GM19455 (cell line): ENCODE measurements around the gene GALNT10.

ENCODE experiments used
- ATAC-seq: cut with Tn5 transposase; IDR thresholded peaks from one replicate; pipeline ENCODE4 v1.9.1; 2021; ENCODE audit not compliant: unreplicated experiment

Gene GALNT10

GRCh38 chr5:154421868-154422267 is 231.3 kb downstream of the GALNT10 start:
- no peak for ATAC-seq

GRCh38 chr5:154422298-154422697 is 231.8 kb downstream of the GALNT10 start:
- no peak for ATAC-seq

- ATAC-seq: no peak
These were observed 237.7 kb downstream of the GALNT10 start for GRCh38 chr5:154428208-154428607.

DNA sequence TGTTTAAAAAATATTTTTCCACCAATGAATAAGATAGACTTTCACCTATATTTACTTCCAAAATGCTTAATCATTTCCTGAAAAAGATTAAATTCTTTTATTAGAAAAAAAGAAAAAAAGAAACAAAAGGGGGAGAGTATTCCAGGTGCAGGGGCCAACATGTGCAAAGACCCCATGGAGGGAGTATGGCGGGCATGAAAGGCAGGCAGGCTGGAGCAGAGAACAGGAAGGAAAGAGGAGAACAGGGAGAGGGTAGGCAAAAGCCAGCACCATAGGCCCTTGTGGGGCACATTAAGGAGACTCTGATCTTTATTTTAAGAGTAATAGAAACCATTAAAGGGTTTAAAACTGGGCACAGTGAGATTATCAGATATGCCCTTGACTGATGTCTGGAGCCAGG is 238.8 kb downstream of the GALNT10 start:
- no peak for ATAC-seq

DNA sequence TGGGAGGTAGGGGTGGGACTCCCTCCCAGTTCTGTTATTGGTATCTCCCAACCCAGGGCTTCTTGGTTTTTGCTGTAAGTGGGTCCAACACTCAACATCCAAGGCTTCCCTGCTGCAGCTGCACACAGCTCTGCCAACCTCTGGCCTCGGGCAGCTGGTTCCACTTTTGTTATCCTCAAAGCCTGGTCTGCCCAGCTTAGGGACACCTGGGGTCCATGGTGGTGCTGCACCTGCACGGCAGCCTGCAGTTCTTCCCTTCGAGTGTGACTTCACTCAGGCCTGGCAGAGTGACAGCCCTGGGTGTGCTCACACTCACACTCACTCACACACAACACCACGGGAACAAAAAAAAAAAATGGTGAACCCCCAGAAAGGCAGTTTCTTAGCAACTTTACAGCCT is 239.9 kb downstream of the GALNT10 start:
- no peak for ATAC-seq

DNA sequence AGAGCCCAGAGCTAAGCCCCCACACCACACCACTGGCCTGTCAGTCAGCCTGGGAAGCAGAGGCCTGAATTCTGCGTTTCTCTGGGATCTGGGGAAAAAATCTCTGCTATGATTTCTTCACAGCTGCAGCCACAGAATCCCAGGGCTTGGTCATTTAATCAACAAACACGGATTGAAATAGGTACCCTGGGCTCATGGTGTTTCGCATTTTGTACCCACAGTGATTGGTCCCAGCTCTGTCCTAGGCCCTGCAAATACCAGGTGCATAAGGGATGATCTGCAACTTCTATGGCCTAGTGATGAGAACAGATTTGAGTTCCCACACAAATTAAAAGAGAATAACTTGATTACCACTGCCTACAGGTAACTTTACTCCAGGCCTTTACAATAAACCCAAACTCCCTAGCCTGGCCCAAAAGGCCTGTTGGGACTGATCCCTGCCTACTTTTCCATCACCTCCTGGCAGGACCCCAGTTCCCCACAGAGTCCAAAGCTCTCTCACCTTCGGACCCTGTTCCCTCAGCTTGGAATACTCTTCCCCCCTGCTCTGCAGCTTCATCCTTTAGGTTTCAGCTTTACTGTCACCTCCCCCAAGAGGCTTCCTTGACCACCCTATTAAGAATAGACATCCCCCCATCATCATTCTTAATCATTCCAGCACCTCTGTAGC is 240.6 kb downstream of the GALNT10 start:
- ATAC-seq: no peak

GRCh38 chr5:154435226-154435625 is 244.7 kb downstream of the GALNT10 start:
- no peak for ATAC-seq

DNA sequence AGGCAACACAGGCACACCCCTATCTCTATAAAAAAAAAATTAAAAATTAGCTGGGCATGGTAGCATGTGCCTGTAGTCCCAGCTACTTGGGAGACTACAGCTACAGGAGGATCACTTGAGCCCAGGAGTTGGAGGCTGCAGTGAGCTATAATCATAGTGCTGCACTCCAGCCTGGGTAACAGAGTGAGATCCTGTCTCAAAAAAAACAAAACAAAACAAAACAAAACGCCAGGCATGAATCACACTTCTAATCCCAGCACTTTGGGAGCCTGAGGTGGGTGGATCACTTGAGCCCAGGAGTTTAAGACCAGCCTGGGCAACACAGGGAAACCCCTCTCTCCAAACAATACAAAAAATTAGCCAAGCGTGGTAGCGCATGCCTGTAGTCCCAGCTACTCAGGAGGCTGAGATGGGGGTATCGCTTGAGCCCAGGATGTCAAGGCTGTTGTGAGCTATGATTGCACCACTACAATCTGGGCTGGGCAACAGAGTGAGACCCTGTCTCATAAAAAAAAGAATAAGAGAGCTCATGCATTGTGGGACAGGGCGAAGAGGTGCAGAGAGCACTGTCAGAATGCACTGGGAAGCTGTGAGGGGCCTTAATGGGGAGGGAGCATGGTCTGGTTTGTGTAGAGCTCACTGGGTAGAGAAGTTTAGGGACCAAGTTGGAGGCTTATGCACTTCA is 246.9 kb downstream of the GALNT10 start:
- ATAC-seq: no peak

GRCh38 chr5:154440540-154440939 is 250.0 kb downstream of the GALNT10 start:
- ATAC-seq: no peak

DNA sequence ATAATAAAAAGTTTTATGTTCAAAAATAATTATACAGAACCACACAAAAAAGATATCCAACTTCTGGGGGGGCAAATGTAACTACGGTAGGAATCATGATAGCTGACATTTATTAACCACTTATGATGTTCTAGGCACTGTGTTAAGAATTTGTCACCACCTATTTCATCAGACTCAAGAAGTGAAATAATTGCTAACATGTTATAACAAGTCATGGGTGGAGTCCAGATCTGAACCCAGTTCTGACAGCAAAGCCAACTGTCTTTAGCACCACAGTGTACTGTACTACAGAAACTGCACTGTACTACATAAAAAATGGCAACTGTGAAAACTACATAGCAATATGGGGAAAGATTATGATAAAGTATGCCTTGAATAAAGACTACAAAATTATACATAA is 252.3 kb downstream of the GALNT10 start:
- ATAC-seq: no peak

DNA sequence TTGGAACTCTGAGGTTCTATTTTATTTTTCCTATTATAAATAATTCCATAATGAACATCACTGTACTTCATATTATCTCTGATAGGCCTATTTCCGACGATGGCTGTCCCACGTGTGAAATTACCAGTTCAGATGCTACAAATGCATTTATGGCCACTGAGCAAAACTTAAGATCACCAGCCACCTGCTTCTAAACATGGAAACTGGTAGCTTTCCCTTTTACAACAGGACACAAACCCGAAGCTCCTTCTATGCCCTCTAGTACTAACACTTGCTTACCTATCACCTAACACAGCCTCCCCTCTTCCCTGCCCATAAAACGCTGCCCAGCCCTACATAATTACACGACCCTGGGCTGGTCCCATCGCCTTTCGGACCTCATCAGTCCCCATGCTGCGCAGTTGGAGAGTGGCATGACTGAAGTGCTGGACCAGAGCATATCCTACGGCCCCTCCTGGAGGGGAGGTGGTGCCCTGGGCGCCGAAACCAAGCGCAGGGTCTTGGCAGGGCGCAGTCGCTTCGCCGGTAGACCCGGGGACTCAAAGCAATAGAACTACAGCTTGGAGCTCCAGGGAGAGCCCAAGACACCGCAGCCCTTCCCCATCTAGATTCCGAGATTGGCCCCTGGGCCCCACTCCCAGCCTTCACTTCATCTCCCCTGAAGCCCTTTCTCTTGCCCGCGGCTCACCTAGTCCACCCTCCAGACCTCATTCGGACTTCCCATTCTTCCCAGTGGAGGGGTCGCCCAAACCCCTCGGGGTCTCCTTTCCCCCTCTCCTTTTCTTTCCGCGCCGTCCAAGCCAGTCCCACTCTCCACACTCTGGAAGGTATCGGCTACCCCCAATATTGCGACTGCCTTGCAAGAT is 254.3 kb downstream of the GALNT10 start:
- ATAC-seq: no peak

DNA sequence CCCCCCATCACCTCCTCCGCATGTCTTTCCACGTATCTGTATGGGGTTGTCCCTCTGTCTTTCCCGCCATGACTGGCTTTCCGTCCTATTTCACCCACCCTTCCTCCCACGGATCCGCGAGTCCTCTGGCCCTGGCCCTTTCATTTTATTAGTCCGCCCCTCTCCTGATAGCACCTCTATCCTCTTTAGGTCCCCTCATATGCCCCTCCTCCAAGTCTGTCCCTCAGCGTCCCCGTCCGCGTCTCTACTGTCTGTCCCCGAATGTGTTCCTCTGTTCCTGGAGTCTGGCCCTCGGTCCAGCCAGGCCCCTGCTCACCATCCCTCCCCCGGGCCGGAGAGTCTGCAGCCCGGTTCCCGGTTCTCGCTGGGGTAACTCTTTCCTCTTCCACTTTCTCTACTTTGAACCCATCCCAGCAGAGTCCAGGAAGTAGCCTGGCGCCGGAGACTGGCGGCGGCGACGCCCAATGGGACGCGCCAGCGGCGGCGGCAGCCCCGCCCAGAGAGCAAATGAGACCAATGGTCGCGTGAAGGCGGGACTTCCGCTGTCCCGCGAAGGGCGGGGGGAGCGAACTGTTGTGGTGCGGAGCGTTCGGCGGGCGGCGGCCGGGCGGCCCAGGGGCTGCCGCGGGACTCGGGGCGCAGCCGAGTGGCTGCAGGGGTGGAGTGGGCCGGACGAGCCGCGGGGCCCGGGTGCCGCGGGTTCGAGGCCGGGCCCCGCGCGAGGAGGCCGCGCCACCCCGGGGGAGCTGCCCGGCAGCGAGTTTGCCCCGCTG is 255.1 kb downstream of the GALNT10 start, which contains the start of gene SAP30L:
SAP30L (plus strand) TSS at position 576 of the 773 bp plus-strand sequence. CDS start 608 bp downstream, outside the sequence.
- peak; percentile 92 for ATAC-seq

- ATAC-seq: peak; percentile 27
These were observed 255.9 kb downstream of the GALNT10 start for GRCh38 chr5:154446195-154447088.

DNA sequence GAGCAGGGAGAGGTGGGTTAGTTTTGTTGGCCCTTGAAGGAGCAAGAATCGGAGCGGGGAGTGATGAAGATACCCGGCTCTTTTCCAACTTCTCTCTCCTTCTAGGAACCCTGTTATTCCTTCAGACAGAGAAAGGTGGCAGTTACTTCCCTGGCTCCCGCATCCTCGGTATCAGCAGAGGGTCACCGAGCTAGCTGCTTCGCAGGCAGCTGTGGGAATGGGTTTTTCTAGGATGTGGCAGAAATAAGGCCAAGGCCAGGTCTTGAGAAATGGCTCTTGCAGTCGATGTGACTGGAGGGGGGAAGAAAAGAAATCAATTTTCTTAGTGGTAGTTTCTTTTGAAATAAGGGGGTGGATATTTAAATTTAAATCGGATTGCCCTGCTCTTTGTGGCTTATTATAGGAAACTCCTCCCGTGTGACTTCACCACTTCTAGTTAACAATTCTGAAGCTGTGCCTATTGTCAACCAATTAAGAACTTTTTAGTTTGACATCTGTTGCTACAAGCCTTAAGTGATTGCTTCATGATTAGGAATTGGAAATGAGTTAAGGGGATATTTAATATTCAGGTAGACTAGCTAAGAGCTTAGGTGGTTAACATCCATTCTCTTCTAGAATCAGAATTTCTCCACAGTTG is 256.7 kb downstream of the GALNT10 start:
- no peak for ATAC-seq

- ATAC-seq: no peak
These were observed 259.3 kb downstream of the GALNT10 start for GRCh38 chr5:154449786-154450185.

DNA sequence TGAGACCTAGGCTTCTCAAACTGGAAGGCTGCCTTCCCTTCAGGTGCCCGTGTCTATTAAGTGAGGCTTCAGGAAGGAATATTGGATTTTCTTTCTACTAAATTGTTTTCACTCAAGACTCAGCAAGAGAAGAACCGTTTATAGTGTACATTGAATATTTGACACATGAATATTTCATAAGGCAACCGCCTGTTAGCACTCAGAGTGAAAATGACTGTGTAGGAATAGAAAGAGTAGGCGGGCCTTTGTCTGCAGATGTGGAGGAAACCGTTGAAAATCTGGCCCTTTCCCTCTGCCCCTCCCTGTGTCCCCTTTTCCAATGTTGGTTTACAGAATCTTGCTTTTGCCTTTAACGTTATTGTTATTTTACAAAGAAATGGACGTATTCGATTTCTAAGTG is 261.4 kb downstream of the GALNT10 start:
- ATAC-seq: no peak

- ATAC-seq: no peak
These were observed 265.1 kb downstream of the GALNT10 start for GRCh38 chr5:154455585-154455984.

GRCh38 chr5:154456540-154456939 is 266.0 kb downstream of the GALNT10 start:
- no peak for ATAC-seq

GRCh38 chr5:154459015-154459414 is 268.5 kb downstream of the GALNT10 start:
- ATAC-seq: no peak
